Left colon (tissue), 2 donors: ENCODE results near the gene IPO5. TPM values are rescaled to one million over a fixed set of nuclear protein-coding genes. Genes with fewer than 3 reads are reported as not detected.
"Not testable (repeated sequence)": the region's sequence is repeated elsewhere in the genome, so short reads cannot be mapped to it uniquely, and the experiment has no call there.

Source experiments
- ATAC-seq: fragments of 200-7000 bp; cut with Tn5 transposase; one replicate; pipeline ENCODE4 v1.9.1; 2020; ENCODE audit warnings: mild to moderate bottlenecking, moderate library complexity
- DNase-seq, 2 donors: peaks; one replicate each; pipeline ENCODE4 v3.0.0-alpha.2; 2020
- intact Hi-C, 2 donors: fragments of 100-400 bp; cut with DNase I in 1 of 2; cut with micrococcal nuclease in 1 of 2; formaldehyde crosslinking; loops; one replicate each; pipeline versions ENCODE4 v1.11.2 to v1.14.0; 2022; cut with DNase I, micrococcal nuclease
- total RNA-seq, 2 donors: library from RNA; stranded (reverse); fragmentation: NEBNext Ultra II Directional; extraction: Animal tissue kit (Norgen Biotek cat#: 25700); gene quantifications; one replicate each; pipeline ENCODE4 v1.2.1, GENCODE V29; 2021
- donor health status: DM: no; HTN: no; CAD: no.
- donor health status: DM: yes; HTN: yes; CAD: no.

The IPO5 gene
- total RNA-seq, 2 donors from 2014 or later, result 48.9 to 59.7 TPM

DNA sequence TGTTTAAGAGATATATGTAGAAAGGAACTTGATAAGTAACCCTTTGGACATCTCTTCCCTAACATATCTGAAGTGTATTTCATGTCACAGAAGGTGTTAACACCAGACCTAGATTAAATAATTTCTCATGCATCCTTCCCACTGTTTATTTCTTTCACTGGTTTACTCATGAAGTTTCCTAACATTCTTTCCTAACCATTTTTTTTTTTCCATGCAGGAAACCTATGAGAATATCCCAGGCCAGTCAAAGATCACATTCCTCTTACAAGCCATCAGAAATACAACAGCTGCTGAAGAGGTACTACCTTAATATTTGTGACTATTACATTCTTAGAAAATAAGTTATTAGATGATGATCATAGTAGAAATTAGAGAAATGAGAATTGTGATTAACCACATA is 28.8 kb downstream of the IPO5 start:
- no peak for DNase-seq
- intact Hi-C loops, result no loop called here
- ATAC-seq, result no peak

DNA sequence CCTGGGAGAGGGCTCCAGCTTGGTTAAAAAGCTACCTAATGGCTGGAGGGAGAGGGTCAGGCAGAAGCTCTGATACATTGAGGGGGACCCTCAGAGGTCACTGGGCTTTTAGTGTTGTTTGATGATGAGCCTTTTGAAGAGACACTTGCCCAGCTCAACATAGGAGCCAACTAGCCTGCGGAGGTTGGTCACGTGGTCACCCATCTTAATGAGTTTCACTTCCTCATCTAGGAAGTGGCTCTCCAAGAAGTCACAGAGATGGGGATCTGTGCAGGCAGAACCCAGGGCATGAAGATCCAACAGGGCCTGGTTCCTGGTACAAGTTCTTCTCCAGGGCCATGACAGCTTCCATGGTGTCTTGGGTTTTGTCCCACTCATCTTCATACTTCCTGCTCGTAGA is 33.4 kb downstream of the IPO5 start:
- intact Hi-C loops, result no loop called here
- DNase-seq (no peak), ATAC-seq (no peak)

DNA sequence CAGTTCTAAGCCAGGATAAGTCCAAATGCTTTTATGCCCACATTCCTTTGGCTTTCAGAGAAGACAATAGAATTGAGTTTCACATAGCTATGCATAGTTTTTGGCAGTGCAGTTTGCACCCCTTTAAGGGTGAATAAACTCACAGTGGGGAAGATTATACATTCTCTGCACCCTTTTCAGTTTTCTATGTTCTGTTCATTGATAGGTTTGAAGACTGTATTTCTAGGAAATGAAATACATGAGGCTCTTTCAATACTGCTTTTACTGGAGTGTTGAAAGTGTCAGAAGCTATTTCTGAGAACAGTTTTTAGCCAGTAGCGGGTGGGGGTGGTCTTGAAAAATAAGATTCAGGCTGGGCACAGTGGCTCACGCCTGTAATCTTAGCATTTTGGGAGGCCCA is 46.2 kb downstream of the IPO5 start:
- intact Hi-C loops, result no loop called here
- ATAC-seq (no peak), DNase-seq (no peak)

DNA sequence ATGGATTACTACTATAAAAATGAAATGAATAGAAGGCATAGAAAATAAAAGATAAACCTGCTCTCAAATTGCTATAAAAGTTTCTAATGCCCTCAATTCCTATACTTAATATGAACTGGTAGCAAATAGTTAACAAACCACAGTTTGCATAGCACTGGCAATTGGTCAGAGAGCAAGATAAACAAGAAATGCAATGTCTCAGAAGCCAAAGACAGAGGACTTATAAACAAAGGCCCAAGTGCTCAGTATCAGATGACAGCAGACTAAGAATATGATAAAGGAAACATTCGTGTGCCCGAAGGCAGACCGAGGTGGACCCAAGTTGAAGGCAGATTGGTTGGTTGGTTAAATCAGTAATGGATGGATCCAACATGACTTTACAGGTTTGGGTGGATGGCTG is 50.6 kb downstream of the IPO5 start:
- ATAC-seq (no peak), DNase-seq (no peak)
- intact Hi-C loops, result no loop called here

DNA sequence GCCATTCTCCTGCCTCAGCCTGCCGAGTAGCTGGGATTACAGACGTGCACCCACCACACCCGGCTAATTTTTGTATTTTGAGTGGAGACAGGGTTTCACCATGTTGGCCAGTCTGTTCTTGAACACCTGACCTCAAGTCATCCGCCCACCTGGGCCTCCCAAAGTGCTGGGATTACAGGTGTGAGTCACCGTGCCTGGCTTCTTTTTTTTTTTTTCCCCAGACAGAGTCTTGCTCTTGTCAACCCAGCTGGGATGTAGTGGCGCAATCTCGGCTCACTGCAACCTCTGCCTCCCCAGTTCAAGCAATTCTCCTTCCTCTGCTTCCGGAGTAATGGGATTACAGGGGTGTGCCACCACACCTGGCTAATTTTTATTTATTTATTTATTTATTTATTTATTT is 51.5 kb downstream of the IPO5 start:
- intact Hi-C loops, DNase-seq, ATAC-seq: not testable (repeated sequence)

DNA sequence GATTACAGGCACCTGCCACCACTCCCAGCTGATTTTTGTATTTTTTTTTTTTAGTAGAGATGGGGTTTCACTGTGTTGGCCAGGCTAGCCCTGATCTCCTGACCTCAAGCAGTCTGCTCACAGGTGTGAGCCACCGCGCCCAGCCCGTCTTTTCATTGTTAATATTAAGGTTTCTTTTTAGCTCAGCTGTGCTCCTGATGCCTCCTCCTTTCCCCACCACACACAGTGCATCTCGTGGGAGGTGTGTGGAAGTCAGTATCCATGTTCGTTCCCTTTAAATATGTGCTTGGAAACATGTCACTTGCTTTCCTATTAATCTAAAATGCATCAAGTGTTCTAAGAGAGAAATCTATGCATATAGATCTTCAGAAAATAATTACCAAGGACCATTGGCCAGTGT is 53.5 kb downstream of the IPO5 start:
- ATAC-seq (no peak), DNase-seq (no peak)
- intact Hi-C loops, result no loop called here

DNA sequence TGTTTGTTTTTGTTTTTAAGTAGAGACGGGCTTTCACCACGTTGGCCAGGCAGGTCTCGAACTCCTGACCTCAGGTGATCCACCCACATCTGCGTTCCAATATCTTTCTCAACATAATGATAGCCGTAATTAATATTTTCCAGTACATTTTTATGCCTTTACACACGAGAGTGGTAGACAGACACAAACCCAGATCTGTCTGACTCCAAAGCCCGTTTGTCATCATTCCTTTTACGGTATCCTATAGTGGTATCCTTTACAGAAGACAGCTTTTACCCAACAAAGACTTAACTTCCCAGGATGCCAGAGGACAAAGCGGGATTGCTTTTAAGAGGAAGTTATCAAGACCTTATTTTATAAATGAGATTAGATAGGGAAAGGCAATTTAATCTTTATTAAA is 59.8 kb downstream of the IPO5 start:
- no peak for ATAC-seq
- DNase-seq, result no peak
- intact Hi-C loops, result no loop called here

DNA sequence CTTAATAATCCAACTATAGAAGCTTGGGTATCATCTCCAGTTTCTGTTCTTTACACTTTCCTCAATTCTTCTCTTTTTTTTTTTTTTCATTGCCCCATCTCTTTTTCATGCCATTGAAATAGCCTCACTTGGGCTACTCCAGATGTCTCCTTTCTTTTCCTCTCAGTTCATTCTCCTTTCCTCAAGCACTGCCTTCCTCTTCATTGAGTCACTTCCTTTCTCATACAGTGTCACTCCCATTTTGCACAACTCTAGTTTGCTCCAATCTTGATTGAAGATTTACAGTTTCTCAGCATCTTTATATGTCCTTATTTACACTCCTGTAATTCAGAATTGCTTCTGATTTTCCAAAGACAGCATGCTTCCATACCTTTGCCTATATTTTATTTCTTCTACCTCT is 61.3 kb downstream of the IPO5 start:
- ATAC-seq, result no peak
- no peak for DNase-seq
- intact Hi-C loops, result no loop called here

DNA sequence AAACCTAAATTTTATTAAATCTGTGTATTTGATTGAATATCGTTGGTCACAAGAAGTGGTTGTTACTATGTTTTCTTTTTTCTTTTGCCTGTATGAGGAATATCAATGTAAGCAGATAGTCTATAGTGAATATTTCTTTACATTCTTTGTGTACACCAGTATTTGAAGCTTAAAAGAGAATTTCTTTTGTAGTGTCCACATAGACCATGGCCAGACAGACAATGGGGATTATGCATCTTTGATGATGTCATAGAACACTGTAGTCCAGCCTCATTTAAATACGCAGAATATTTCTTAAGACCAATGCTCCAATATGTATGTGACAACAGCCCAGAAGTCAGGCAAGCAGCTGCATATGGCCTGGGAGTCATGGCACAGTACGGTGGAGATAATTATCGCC is 64.8 kb downstream of the IPO5 start:
- intact Hi-C loops, result no loop called here
- DNase-seq (no peak), ATAC-seq (no peak)

DNA sequence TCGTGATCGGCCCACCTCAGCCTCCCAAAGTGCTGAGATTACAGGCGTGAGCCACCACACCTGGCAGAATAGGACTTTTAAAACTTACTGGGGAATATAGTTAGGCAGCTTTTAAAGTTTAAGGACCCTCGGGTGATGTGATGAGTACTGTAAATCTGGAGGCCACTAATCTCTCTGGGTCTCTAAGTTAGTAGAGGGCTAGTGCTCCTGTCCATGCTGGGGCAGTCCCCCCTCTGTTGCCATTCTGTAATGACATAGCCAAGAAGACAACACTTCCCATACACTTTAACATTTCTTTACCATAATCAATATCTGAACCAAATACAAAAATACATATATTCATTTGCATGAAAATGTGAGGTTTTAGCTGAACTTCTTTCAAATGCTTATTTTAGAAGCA is 65.7 kb downstream of the IPO5 start:
- ATAC-seq (no peak), DNase-seq (no peak)
- intact Hi-C loops, result no loop called here

DNA sequence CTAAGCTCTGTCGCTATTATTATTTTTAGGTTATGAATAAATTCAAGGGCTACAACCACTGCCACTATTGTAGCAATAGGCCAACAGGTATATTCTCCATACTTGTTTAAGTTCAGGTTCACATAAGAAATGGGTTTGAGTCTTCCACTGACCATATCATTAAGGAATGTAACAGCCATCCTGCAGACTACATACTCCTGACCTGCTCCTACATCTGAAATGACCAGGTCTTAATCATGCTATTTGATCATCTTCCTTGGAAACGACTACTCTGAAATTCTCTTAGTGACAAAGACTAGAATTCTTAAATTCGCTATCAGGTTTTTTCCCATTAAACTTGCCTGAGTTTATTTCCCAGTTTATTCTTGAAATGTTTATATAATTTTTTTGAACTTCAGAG is 66.8 kb downstream of the IPO5 start:
- ATAC-seq, result no peak
- no peak for DNase-seq
- intact Hi-C loops, result no loop called here

DNA sequence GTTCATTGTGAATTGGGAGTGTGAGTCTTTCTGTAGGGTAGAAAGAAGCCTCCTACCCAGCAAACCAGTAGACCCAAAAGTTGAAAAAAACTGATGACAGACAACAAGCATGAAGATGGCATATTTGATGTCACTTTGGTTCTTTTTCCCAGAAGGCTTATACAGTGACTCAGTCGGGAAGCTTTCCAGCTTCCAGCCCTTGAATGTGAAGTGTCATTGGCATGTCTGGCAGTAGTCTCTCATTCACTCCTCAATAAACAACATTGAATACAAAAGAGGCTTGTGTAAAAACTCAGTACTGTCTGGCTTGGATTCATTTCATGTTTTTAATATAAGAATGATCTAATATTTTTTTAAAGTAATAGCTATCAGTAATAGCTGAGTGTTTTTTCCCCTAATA is 68.7 kb downstream of the IPO5 start:
- no peak for DNase-seq
- intact Hi-C loops, result no loop called here
- ATAC-seq, result no peak

DNA sequence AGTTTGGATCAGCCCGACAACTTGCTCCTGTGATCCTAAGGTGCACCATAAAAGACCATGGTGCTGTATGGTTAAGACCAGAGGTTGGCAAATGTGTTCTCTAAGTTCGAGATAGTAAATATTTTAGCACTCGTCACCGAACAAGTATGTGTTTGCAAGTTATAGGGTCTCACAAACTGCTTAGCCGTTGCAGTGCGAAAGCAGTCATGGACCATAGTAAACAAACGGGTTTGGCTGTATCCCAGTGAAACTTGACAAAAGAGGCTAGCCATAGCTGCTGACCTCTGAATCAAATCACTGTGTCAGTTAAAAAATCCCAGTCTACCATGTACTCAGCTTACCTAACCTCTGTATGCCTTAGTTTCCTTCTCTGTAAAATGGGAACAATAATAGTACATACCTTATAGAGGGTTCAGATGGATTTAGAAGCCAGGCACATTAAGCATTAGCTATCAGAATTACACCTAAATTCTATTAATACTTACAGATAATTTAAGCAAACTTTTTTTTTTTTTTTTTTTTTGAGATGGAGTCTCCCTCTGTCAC is 72.1 kb downstream of the IPO5 start:
- DNase-seq (no peak), ATAC-seq (no peak)
- intact Hi-C loops, result no loop called here

DNA sequence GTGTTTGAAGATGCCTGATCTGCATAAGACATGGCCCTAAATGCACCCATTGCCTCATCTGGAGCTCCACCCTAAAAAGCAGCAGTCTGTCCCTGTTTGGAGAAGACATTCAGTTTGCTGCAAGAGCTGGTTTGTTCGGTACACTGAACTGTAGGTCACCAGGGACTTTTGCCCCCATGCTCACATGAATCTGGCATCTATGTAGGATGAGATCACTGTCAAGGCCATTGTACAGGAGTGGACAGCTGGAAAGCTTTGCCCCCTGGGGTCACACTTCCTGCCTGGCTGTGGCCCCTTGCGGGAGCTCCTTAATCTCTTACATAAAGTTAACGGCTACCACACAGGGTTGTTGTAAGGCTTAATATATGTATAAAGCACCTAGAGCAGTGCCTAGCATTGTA is 73.0 kb downstream of the IPO5 start:
- DNase-seq (no peak), ATAC-seq (no peak)
- intact Hi-C loops, result no loop called here

DNA sequence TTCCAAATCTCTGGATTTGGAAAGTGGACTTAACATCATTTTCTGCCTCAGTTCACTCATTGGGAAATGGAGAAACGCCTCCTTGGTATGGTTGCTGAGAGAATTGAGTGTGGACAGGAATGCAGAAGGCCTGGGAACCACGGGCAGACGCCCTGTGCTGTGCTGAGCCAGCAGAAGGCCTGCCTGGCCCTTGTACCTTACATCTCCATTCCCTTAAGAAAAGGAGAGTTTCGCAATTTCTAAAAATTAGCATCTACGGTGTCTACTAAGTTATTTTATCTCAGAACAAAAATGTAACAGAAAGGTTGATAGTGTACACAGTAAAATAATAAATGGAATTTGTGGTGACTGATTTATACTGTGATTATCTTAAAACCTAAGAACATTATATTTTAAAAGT is 78.7 kb downstream of the IPO5 start:
- intact Hi-C loops, result no loop called here
- DNase-seq (no peak), ATAC-seq (no peak)

DNA sequence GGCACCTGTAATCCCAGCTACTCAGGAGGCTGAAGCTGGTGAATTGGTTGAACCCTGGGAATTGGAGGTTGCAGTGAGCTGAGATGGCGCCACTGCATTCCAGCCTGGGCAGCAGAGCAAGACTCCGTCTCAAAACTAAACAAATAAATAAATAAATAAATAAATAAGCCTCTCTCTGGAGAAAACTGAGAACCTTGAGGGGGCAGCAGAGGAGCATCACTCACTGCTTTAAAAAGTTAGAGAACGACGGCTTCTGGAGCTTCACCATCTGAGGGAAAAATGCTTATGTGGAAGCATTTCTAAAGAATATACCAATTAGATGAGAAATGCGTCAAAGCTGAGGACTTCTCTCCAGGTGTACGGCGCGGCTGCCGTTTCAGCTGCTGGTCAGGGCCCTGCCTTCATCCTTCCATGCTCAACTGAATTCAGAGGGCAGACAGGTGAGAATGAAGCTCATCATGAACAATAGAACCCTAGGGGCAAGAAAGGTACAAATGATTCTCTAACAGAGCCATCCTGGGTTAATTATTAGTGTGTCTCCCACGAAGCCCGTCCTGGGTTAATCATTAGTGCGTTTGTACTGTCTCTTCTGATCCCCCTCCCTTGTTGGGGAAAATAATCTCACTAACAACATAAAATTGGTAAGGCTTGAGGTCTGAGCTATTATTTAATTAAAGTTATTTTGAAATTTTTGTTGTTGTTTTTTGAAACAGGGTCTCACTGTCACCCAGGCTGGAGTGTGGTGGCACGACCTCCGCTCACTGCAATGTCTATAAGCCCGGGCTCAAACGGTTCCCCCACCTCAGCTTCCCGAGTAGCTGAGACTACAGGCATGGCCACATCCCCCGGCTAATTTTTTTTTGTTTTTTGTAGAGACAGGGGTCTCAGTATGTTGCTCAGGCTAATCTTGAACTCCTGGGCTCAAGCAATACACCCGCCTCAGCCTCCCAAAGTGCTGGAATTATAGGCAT is 80.1 kb downstream of the IPO5 start:
- DNase-seq (no peak), ATAC-seq (no peak)
- intact Hi-C loops, result no loop called here

DNA sequence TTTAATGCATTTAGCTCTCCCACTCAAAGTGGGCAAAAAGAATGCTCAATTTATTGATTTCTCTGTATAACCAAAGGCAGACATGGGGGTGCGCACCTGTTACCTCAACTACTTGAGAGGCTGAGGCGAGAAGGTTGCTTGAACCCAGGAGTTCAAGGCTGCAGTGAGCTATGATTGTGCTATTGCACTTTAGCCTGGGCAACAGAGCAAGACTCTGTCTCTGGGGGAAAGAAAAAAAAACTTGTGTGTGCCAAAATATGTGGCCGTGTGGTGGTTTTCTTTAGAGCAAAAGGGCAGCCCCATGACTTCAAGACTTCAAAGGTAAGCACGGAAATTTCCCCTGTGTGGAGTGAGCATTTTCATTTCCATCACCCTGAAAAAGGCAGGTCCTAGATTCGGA is 81.9 kb downstream of the IPO5 start:
- intact Hi-C loops, result no loop called here
- no peak for DNase-seq
- ATAC-seq, result no peak

DNA sequence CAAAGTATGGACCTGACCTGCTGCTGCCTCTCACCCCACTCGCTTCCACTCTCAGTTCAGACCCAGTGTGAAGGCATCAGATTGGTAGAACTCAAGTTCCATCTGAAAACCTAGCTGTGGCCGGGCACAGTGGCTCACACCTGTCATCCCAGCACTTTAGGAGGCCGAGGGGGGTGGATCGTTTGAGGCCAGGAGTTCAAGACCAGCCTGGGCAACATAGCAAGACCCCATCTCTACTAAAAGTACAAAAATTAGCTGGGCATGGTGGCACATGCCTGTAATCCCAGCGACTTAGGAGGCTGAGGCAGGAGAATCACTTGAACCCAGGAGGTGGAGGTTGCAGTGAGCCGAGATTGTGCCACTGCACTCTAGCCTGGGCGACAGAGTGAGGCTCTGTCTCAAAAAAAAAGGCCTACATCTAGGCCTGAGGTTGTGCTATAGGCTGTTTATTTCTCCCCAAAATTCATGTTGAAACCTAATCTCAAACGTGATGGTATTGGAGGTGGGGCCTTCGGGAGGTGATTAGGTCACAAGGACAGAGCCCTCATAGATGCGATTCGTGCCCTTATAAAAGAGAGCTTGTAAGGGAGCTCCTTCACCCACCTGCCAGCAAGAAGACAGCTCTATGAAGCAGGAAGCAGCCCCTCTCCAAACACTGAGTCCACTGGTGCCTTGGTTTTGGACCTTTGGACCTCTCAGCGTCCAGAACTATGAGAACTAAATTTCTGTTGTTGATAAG is 83.3 kb downstream of the IPO5 start:
- intact Hi-C loops, DNase-seq, ATAC-seq: not testable (repeated sequence)

DNA sequence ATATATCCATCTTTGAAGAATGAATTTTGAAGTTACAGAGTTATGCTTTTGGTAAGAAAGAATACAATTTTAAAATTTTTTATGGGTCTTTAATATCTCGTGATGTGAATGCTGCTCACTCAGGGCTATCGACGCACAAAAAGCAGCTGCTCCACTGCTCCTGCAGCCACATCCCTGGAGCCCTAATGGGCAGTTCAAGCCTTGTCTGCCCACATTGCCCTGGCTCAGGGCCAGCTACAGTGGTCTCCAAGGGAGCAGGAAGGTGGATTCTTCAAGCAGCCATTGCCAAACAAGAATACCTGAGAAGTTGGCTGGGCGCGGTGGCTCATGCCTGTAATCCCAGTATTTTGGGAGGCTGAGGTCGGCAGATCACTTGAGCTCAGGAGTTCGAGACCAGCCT is 85.8 kb downstream of the IPO5 start:
- ATAC-seq (no peak), DNase-seq (no peak)
- intact Hi-C loops, result no loop called here

DNA sequence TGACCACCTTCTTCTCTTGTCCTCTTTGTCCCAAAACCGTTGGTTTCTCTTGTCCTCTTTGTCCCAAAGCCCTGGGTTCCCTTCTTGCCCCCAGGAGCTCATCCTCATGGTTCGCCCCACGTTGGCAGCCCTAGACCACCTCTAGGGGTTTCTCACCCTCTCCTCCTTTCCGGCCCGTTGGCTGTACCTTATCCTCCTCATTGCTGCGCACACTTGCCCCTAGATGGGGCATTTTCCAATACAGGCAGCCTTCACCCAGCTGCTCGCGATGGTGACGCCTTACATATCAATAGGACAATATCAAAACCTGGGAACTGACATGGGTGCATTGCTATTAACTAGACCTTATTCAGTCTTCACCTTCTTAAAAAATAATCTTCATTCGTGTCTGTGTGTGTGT is 86.5 kb downstream of the IPO5 start:
- ATAC-seq (no peak), DNase-seq (no peak)
- intact Hi-C loops, result no loop called here
